Fibroblast of pulmonary artery (primary cell): ENCODE measurements around the gene MVK.

Source experiments
- DNase-seq: peaks from one replicate; pipeline ENCODE4 v3.0.0-alpha.2; 2010; ENCODE audit warnings: low read depth
- H3K4me3 ChIP-seq: replicated peaks from 2 replicates; pipeline ENCODE4 v1.5.1; 2011; ENCODE audit warnings: low read depth, mild to moderate bottlenecking, control low read depth, low read length, moderate library complexity
- CTCF ChIP-seq: IDR thresholded peaks from 2 replicates; pipeline ENCODE4 v1.5.1; 2011; ENCODE audit warnings: mild to moderate bottlenecking, control low read depth, low read length, inconsistent platforms; ENCODE audit errors: missing control alignments

MVK gene

GRCh38 chr12:109562871-109563270 lies 10.7 kb upstream of the MVK start:
- no peak for DNase-seq
- TF ChIP-seq CTCF = no peak
- H3K4me3 ChIP-seq = no peak overlapping the region

GRCh38 chr12:109563291-109564284 lies 10.0 kb upstream of the MVK start:
- DNase-seq = no peak
- H3K4me3 ChIP-seq = no peak overlapping the region
- no peak for TF ChIP-seq CTCF

GRCh38 chr12:109566424-109566823 lies 7.2 kb upstream of the MVK start:
- no peak for TF ChIP-seq CTCF
- DNase-seq = no peak
- no peak overlapping the region for H3K4me3 ChIP-seq

GRCh38 chr12:109567296-109567695 lies 6.3 kb upstream of the MVK start:
- no peak for DNase-seq
- H3K4me3 ChIP-seq = no peak overlapping the region
- TF ChIP-seq CTCF = no peak

GRCh38 chr12:109567967-109568366 lies 5.6 kb upstream of the MVK start:
- no peak overlapping the region for H3K4me3 ChIP-seq
- DNase-seq = no peak
- TF ChIP-seq CTCF = no peak

GRCh38 chr12:109568486-109568885 lies 5.1 kb upstream of the MVK start:
- TF ChIP-seq CTCF = no peak
- no peak for DNase-seq
- no peak overlapping the region for H3K4me3 ChIP-seq
